OCI-LY7 (cell line): Measurements from ENCODE around the gene SARM1. TPM values are rescaled to one million over a fixed set of nuclear protein-coding genes. Genes with fewer than 3 reads are reported as not detected.
A peak's percentile ranks its signal among the peaks of the same experiment; 100 is the strongest.
"Not testable (repeated sequence)": the region's sequence is repeated elsewhere in the genome, so short reads cannot be mapped to it uniquely, and the experiment has no call there.

ENCODE experiments used
- BruUV-seq: library from RNA; stranded (reverse); fragments of 400-500 nt; replicated peaks from 2 replicates; lab custom pipeline; 2021; lab: Mats Ljungman, UMichigan
- CTCF ChIA-PET: fragments of 300-600 bp; sonication (Branson Sonifier 250); formaldehyde crosslinking; loops from one replicate; lab custom pipeline; 2022; ENCODE audit warnings: antibody characterized with exemption; ENCODE audit not compliant: unreplicated experiment; lab: Charles Lee
- POLR2A ChIA-PET: fragments of 300-600 bp; sonication (Branson Sonifier 250); formaldehyde crosslinking; loops from one replicate; lab custom pipeline; 2022; ENCODE audit warnings: antibody characterized with exemption; lab: Charles Lee
- DNase-seq: peaks from one replicate; pipeline ENCODE4 v3.0.0-alpha.2; 2015; ENCODE audit warnings: low spot score
- H2AFZ ChIP-seq: fragments of 200-600 bp; sonication (generic), shearing (Covaris generic); 2 replicates; pipeline ENCODE4 v1.6.1; 2014; ENCODE audit warnings: mild to moderate bottlenecking, antibody characterized with exemption, low read length, moderate library complexity
- H3K27ac ChIP-seq: fragments of 200-600 bp; sonication (generic); 2 replicates; pipeline ENCODE4 v1.5.1; 2014; ENCODE audit warnings: mixed run types, low read depth, mild to moderate bottlenecking, moderate library complexity, low read length, inconsistent platforms; ENCODE audit not compliant: poor library complexity, severe bottlenecking
- H3K36me3 ChIP-seq: fragments of 200-600 bp; sonication (generic); 2 replicates; pipeline ENCODE4 v1.6.1; 2014; ENCODE audit warnings: mild to moderate bottlenecking, antibody characterized with exemption, low read length, moderate library complexity, mixed read lengths; ENCODE audit not compliant: insufficient read depth
- H3K4me1 ChIP-seq: fragments of 200-600 bp; sonication (generic); 2 replicates; pipeline ENCODE4 v1.5.1; 2014; ENCODE audit warnings: mild to moderate bottlenecking, low read length; ENCODE audit not compliant: insufficient read depth, poor library complexity, severe bottlenecking
- H3K4me2 ChIP-seq: fragments of 200-600 bp; sonication (generic); 2 replicates; pipeline ENCODE4 v1.6.1; 2014; ENCODE audit warnings: mild to moderate bottlenecking, low read length
- H3K4me3 ChIP-seq: fragments of 200-600 bp; sonication (generic); 2 replicates; pipeline ENCODE4 v1.5.1; 2014; ENCODE audit warnings: mild to moderate bottlenecking, low read depth, low read length; ENCODE audit not compliant: poor library complexity, severe bottlenecking
- H3K79me2 ChIP-seq: fragments of 200-600 bp; sonication (generic); 2 replicates; pipeline ENCODE4 v1.6.1; 2016; ENCODE audit warnings: low read depth, mild to moderate bottlenecking, low read length, moderate library complexity, mixed read lengths; ENCODE audit not compliant: insufficient read depth
- H3K9me2 ChIP-seq: fragments of 200-600 bp; sonication (generic); 2 replicates; pipeline ENCODE4 v1.6.1; 2016; ENCODE audit warnings: mild to moderate bottlenecking, low read length, mixed read lengths; ENCODE audit not compliant: insufficient read depth
- H3K9me3 ChIP-seq: fragments of 200-600 bp; sonication (generic); 2 replicates; pipeline ENCODE4 v1.6.1; 2014; ENCODE audit warnings: mild to moderate bottlenecking, mixed run types, low read length, mixed read lengths
- H4K20me1 ChIP-seq: fragments of 200-600 bp; sonication (generic); 2 replicates; pipeline ENCODE4 v1.6.1; 2014; ENCODE audit warnings: mild to moderate bottlenecking, antibody characterized with exemption, low read length, moderate library complexity, mixed read lengths; ENCODE audit not compliant: insufficient read depth
- EZH2phosphoT487 ChIP-seq: fragments of 200-600 bp; sonication (generic); IDR thresholded peaks from 2 replicates; pipeline ENCODE4 v1.6.1; 2018; ENCODE audit warnings: low read depth, borderline replicate concordance, mild to moderate bottlenecking, mixed run types, antibody characterized with exemption, low read length, moderate library complexity, mixed read lengths
- intact Hi-C: fragments of 100-400 bp; cut with micrococcal nuclease; formaldehyde crosslinking; loops from one replicate; pipeline ENCODE4 v1.10.0; 2022; ENCODE audit not compliant: unreplicated experiment
- total RNA-seq, 2 experiments: library from RNA; depleted of rRNA in 1 of 2; stranded (reverse); fragments of >200 nt in 1 of 2; shearing (Covaris generic) in 1 of 2; gene quantifications; 2 replicates each; pipeline ENCODE4 v1.2.3, GENCODE V29; 2014 to 2022
- TF ChIP-seq, protein P1 (sequence below): fragments of 200-600 bp; sonication (generic); conservative IDR thresholded peaks from 2 replicates; pipeline ENCODE4 v1.5.1; 2014; ENCODE audit warnings: mild to moderate bottlenecking, antibody characterized with exemption, low read length, moderate library complexity, mixed read lengths

The SARM1 gene
- total RNA-seq, 2 experiments from 2014 or later: 7.5 to 21.3 TPM

DNA sequence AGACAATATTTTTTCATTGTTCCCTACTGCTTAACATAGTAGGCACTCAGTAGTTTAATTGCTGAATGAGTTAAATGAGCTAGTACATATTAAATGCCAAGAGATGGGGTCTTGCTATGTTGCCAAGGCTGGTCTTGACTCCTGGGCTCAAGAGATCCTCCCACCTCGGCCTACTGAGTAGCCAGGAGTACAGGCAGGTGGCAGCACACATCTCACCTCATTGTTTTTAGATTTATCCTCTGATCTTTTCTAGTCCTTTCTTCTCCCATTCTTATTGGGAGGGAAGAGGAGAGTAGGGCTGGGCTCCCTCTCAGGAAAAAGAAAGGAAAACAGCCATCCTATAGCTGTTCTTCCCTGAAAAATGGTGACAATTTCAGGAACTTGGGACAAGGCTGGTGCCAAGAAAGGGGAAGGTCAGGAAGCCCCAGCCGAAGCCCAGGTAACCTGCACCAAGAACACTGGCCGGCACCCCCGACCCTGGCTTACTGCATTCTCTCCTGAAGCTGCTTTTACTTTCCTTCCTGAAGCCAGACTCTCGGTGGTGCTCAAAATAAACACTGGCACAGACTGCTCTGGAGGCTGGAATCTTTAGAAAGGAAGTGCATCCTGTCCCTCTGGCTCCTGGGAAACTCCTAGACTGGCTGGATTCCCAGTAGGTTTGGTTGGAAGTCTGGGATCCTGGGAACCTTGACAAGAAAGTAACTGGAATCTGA lies 33.3 kb upstream of the SARM1 start:
- peaks cover 34% of the 10 kb centered on the region for H3K4me1 ChIP-seq
- H3K9me3 ChIP-seq: no peaks in the 10 kb centered on the region
- DNase-seq: no peak
- H3K4me3 ChIP-seq: no peak overlapping the region
- H3K4me2 ChIP-seq: no peak overlapping the region
- TF ChIP-seq, protein P1, sequence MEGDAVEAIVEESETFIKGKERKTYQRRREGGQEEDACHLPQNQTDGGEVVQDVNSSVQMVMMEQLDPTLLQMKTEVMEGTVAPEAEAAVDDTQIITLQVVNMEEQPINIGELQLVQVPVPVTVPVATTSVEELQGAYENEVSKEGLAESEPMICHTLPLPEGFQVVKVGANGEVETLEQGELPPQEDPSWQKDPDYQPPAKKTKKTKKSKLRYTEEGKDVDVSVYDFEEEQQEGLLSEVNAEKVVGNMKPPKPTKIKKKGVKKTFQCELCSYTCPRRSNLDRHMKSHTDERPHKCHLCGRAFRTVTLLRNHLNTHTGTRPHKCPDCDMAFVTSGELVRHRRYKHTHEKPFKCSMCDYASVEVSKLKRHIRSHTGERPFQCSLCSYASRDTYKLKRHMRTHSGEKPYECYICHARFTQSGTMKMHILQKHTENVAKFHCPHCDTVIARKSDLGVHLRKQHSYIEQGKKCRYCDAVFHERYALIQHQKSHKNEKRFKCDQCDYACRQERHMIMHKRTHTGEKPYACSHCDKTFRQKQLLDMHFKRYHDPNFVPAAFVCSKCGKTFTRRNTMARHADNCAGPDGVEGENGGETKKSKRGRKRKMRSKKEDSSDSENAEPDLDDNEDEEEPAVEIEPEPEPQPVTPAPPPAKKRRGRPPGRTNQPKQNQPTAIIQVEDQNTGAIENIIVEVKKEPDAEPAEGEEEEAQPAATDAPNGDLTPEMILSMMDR: peak; percentile 40
- TF ChIP-seq EZH2phosphoT487: no peak
- H3K27ac ChIP-seq: no peak overlapping the region
- H3K9me2 ChIP-seq: no peaks in the 10 kb centered on the region
- H3K79me2 ChIP-seq: peaks cover 10% of the 10 kb centered on the region; the same call in 1 of the 2 replicates
- H3K36me3 ChIP-seq: peaks cover 23% of the 10 kb centered on the region
- CTCF ChIA-PET: no interaction called here
- POLR2A ChIA-PET: interaction anchor here (0.8 kb wide), 1 partner anchor 19 kb away, joined by 3 read pairs; the partner anchor contains the start of gene POLDIP2
- intact Hi-C loops: no loop called here
- H2AFZ ChIP-seq: no peak overlapping the region
- H4K20me1 ChIP-seq: no peaks in the 10 kb centered on the region
- no TSS peak for BruUV-seq

DNA sequence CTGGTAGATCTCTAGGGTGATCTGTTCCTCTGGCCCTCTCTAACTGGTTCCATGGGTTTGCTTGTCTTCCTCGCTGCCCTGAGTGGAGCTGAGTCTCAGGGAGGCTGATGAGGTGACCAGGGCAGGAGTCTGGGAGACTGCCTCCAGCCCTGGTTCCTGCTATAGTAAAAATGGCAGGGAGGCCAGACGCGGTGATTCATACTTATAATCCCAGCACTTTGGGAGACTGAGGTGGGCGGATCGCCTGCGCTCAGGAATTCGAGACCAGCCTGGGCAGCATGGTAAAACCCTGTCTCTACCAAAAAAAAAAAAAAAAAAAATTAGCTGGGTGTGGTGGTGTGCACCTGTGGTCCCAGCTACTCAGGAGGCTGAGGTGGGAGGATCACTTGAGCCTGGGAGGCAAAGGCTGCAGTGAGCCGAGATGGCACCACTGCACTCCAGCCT lies 32.7 kb upstream of the SARM1 start:
- CTCF ChIA-PET, intact Hi-C loops, H3K4me3 ChIP-seq, H3K79me2 ChIP-seq, H3K9me2 ChIP-seq, BruUV-seq, DNase-seq, H4K20me1 ChIP-seq, H3K9me3 ChIP-seq, H3K27ac ChIP-seq, POLR2A ChIA-PET, H2AFZ ChIP-seq, H3K4me2 ChIP-seq: not testable (repeated sequence)
- peaks cover 40% of the 10 kb centered on the region for H3K4me1 ChIP-seq
- H3K36me3 ChIP-seq: peaks cover 23% of the 10 kb centered on the region

DNA sequence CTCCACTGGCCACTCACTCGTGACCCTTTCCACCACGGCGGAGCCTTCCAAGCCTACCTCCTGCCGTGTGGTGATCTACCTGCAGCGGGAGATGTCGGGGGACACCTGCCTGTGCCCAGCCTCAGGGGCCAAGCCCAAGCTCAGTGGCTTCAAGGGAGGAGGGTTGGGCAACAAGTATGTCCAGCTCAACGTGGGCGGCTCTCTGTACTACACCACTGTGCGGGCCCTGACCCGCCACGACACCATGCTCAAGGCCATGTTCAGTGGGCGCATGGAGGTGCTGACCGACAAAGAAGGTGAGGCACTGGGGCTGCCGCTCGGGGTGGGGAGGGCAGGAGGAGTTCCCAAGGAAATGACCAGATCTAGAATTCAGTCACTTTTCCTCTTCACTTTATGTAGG lies 32.1 kb upstream of the SARM1 start:
- BruUV-seq: no TSS peak
- H4K20me1 ChIP-seq: no peaks in the 10 kb centered on the region
- no peak for DNase-seq
- H3K27ac ChIP-seq: no peak overlapping the region
- CTCF ChIA-PET: no interaction called here
- intact Hi-C loops: no loop called here
- no peaks in the 10 kb centered on the region for H3K9me2 ChIP-seq
- POLR2A ChIA-PET: no interaction called here
- peaks cover 29% of the 10 kb centered on the region for H3K36me3 ChIP-seq
- H3K79me2 ChIP-seq: peaks cover 10% of the 10 kb centered on the region; the same call in 1 of the 2 replicates
- no peak overlapping the region for H3K4me3 ChIP-seq
- TF ChIP-seq EZH2phosphoT487: no peak
- TF ChIP-seq, protein P1: no peak
- no peaks in the 10 kb centered on the region for H3K9me3 ChIP-seq
- no peak overlapping the region for H2AFZ ChIP-seq
- no peak overlapping the region for H3K4me2 ChIP-seq
- H3K4me1 ChIP-seq: peaks cover 41% of the 10 kb centered on the region
